ENCODE data around the gene CRIP2.

DNA sequence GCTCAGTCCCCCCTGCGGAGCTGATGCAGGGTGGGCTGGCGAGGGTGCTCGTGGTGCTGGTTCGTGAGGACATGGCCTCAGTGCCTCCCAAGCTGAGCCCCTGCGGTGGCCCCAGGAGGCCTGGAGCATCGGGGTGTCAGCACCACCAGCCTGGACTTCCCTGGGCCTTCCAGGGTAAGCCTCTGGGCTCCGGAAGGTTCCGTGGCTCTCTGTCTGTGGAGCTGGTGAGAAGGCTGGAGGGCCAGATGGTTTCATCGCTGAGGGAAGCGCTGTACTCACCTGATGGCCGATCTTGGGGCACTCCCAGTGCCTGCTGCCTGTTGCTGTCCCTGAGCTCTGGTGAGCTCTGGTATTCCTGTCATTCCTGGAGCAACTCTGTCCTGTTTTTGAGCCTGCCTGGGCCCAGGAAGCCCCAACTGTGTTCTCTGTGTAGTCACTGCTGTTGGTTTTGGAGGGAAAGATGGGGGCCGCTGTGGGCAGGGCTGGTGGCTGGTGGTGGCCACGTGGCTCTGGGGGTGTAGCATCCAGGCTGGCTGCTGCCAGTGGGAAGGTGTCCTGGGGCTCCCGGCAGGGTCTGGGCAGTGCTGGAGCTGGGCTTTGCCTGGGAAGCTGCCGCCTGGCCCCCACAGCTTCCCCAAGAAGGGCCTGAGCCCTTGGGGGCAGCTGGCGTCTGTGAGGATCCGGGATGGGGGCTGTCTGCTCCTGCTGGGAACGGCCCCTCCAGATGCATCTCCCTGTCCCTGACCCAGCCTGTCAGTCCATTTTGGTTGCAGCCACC is 36.7 kb upstream of the CRIP2 start:
- TF ChIP-seq, protein P1, sequence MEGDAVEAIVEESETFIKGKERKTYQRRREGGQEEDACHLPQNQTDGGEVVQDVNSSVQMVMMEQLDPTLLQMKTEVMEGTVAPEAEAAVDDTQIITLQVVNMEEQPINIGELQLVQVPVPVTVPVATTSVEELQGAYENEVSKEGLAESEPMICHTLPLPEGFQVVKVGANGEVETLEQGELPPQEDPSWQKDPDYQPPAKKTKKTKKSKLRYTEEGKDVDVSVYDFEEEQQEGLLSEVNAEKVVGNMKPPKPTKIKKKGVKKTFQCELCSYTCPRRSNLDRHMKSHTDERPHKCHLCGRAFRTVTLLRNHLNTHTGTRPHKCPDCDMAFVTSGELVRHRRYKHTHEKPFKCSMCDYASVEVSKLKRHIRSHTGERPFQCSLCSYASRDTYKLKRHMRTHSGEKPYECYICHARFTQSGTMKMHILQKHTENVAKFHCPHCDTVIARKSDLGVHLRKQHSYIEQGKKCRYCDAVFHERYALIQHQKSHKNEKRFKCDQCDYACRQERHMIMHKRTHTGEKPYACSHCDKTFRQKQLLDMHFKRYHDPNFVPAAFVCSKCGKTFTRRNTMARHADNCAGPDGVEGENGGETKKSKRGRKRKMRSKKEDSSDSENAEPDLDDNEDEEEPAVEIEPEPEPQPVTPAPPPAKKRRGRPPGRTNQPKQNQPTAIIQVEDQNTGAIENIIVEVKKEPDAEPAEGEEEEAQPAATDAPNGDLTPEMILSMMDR (IDR thresholded peaks at IDR 0.05; ENCODE audit: poor library complexity, severe bottlenecking), result no peak
- no peak for TF ChIP-seq EZH2 (IDR thresholded peaks at IDR 0.05; ENCODE audit: borderline replicate concordance, insufficient read depth, low read length, poor library complexity, severe bottlenecking)

All from neural cell (in vitro differentiated cells).